GM19452 (cell line): Measurements from ENCODE around the gene PRPF19.

Experiments
- ATAC-seq: cut with Tn5 transposase; IDR thresholded peaks from one replicate; pipeline ENCODE4 v1.9.1; 2021; ENCODE audit not compliant: unreplicated experiment

PRPF19 gene

GRCh38 chr11:60938500-60938899 is 32.1 kb upstream of the PRPF19 start:
- ATAC-seq: no peak

- ATAC-seq: no peak
Observed at GRCh38 chr11:60937811-60938210, 31.4 kb upstream of the PRPF19 start.

- ATAC-seq: no peak
Observed at GRCh38 chr11:60937144-60937527, 30.8 kb upstream of the PRPF19 start.

- no peak for ATAC-seq
Observed at GRCh38 chr11:60936467-60937143, 30.2 kb upstream of the PRPF19 start.

- no peak for ATAC-seq
Observed at GRCh38 chr11:60935676-60936442, 29.5 kb upstream of the PRPF19 start.

GRCh38 chr11:60934790-60935605 is 28.6 kb upstream of the PRPF19 start:
- ATAC-seq: no peak

- ATAC-seq: no peak
Observed at GRCh38 chr11:60934124-60934789, 27.9 kb upstream of the PRPF19 start.

GRCh38 chr11:60933416-60934123 is 27.2 kb upstream of the PRPF19 start:
- ATAC-seq: no peak

- ATAC-seq: no peak
Observed at GRCh38 chr11:60932605-60933356, 26.4 kb upstream of the PRPF19 start.

- ATAC-seq: no peak
Observed at GRCh38 chr11:60931917-60932316, 25.5 kb upstream of the PRPF19 start.

- ATAC-seq: no peak
Observed at GRCh38 chr11:60930394-60930793, 24.0 kb upstream of the PRPF19 start.

- ATAC-seq: no peak
Observed at GRCh38 chr11:60929764-60930163, 23.4 kb upstream of the PRPF19 start.

GRCh38 chr11:60928563-60929001 is 22.2 kb upstream of the PRPF19 start:
- no peak for ATAC-seq

- ATAC-seq: no peak
Observed at GRCh38 chr11:60927600-60927999, 21.2 kb upstream of the PRPF19 start.

GRCh38 chr11:60927061-60927592 is 20.7 kb upstream of the PRPF19 start:
- no peak for ATAC-seq

GRCh38 chr11:60926500-60926899 is 20.1 kb upstream of the PRPF19 start:
- no peak for ATAC-seq

GRCh38 chr11:60925868-60926267 is 19.5 kb upstream of the PRPF19 start:
- ATAC-seq: no peak

GRCh38 chr11:60924906-60925853 is 18.8 kb upstream of the PRPF19 start:
- no peak for ATAC-seq
